A549 (cell line): ENCODE measurements around the gene DTNA.

Source experiments
- E2F6 ChIP-seq: IDR thresholded peaks from 2 replicates; pipeline ENCODE4 v1.6.1; 2012; ENCODE audit warnings: low read depth, borderline replicate concordance
- FOSL2 ChIP-seq, 2 experiments: fragments of 450-650 bp in 1 of 2; fragments of >200 bp in 1 of 2; sonication (Bioruptor Twin) in 1 of 2; formaldehyde crosslinking; IDR thresholded peaks; 2 replicates each; pipeline versions ENCODE4 v1.5.0 to v1.6.1; 2016 to 2020; ENCODE audit warnings: mild to moderate bottlenecking in 1 of 2, moderate library complexity in 1 of 2
- HDAC2 ChIP-seq: fragments of 200-600 bp; sonication (generic); IDR thresholded peaks from 2 replicates; pipeline ENCODE4 v1.6.1; 2016
- JUN ChIP-seq, 2 experiments: fragments of >200 bp; sonication (Bioruptor Twin); formaldehyde crosslinking; IDR thresholded peaks; 2 replicates in 1 of 2; 3 replicates in 1 of 2; pipeline ENCODE4 v1.6.1; 2016 to 2017
- JUNB ChIP-seq: fragments of >200 bp; sonication (Bioruptor Twin); formaldehyde crosslinking; IDR thresholded peaks from 2 replicates; pipeline ENCODE4 v1.6.1; 2016
- MAFK ChIP-seq: fragments of 450-650 bp; IDR thresholded peaks from 2 replicates; pipeline ENCODE4 v1.6.1; 2014; ENCODE audit not compliant: partially characterized antibody
- MYC ChIP-seq: IDR thresholded peaks from 2 replicates; pipeline ENCODE4 v1.6.1; 2012; ENCODE audit warnings: mild to moderate bottlenecking, inconsistent platforms, low read length, improper control_type of control experiment, borderline replicate concordance
- POLR2A ChIP-seq: IDR thresholded peaks from 2 replicates; pipeline ENCODE4 v1.6.1; 2012; ENCODE audit warnings: mild to moderate bottlenecking, low read length
- TF ChIP-seq, protein P1 (sequence below): fragments of >200 bp; sonication (Bioruptor Twin); formaldehyde crosslinking; IDR thresholded peaks from 3 replicates; pipeline ENCODE4 v1.5.1; 2016
- TF ChIP-seq, protein P2 (sequence below): fragments of 200-600 bp; sonication (generic); IDR thresholded peaks from 2 replicates; pipeline ENCODE4 v1.6.1; 2016; ENCODE audit warnings: antibody characterized with exemption, mild to moderate bottlenecking, moderate library complexity

DNA sequence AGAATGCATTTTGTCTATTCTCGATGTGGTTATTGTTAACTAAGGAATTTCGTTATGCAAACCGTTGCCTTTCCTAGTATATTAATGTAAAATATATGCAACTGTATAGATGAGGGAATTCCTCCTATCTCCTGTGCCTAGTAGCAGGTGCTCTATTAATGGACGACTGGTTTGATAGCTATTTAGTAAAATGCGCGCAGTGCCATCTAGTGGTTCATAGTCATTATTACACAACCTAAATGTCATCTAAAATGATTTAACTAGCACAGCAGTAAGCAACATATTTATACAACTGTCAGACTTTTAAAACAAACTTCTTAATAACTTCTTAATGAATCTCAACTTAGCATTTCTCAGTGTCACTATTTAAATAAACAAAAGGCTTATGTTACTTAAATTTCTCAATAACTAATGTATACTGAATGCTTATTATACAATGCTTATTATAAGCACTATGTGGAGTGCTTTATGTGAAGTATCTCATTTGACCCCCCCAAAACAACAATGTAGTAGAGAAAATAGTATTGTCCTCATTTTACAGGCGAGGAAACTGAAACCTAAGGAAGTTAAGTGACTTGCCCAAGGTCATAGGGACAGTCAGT lies 77.9 kb downstream of the DTNA start:
- TF ChIP-seq HDAC2 (no peak), MYC (no peak), JUN (IDR thresholded peaks at IDR 0.05) (no peak), E2F6 (no peak), MAFK (no peak), POLR2A (no peak), FOSL2 (IDR thresholded peaks at IDR 0.05) (no peak), FOSL2 (CRISPR knock-in tag; IDR thresholded peaks at IDR 0.05) (no peak), JUNB (no peak)
- TF ChIP-seq, protein P1, sequence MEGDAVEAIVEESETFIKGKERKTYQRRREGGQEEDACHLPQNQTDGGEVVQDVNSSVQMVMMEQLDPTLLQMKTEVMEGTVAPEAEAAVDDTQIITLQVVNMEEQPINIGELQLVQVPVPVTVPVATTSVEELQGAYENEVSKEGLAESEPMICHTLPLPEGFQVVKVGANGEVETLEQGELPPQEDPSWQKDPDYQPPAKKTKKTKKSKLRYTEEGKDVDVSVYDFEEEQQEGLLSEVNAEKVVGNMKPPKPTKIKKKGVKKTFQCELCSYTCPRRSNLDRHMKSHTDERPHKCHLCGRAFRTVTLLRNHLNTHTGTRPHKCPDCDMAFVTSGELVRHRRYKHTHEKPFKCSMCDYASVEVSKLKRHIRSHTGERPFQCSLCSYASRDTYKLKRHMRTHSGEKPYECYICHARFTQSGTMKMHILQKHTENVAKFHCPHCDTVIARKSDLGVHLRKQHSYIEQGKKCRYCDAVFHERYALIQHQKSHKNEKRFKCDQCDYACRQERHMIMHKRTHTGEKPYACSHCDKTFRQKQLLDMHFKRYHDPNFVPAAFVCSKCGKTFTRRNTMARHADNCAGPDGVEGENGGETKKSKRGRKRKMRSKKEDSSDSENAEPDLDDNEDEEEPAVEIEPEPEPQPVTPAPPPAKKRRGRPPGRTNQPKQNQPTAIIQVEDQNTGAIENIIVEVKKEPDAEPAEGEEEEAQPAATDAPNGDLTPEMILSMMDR, result peak; percentile 73
- TF ChIP-seq, protein P2, sequence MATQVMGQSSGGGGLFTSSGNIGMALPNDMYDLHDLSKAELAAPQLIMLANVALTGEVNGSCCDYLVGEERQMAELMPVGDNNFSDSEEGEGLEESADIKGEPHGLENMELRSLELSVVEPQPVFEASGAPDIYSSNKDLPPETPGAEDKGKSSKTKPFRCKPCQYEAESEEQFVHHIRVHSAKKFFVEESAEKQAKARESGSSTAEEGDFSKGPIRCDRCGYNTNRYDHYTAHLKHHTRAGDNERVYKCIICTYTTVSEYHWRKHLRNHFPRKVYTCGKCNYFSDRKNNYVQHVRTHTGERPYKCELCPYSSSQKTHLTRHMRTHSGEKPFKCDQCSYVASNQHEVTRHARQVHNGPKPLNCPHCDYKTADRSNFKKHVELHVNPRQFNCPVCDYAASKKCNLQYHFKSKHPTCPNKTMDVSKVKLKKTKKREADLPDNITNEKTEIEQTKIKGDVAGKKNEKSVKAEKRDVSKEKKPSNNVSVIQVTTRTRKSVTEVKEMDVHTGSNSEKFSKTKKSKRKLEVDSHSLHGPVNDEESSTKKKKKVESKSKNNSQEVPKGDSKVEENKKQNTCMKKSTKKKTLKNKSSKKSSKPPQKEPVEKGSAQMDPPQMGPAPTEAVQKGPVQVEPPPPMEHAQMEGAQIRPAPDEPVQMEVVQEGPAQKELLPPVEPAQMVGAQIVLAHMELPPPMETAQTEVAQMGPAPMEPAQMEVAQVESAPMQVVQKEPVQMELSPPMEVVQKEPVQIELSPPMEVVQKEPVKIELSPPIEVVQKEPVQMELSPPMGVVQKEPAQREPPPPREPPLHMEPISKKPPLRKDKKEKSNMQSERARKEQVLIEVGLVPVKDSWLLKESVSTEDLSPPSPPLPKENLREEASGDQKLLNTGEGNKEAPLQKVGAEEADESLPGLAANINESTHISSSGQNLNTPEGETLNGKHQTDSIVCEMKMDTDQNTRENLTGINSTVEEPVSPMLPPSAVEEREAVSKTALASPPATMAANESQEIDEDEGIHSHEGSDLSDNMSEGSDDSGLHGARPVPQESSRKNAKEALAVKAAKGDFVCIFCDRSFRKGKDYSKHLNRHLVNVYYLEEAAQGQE, result no peak
